HG03175 (cell line): Measurements from ENCODE around the gene GRIN2C.

Experiments
- ATAC-seq: cut with Tn5 transposase; IDR thresholded peaks from one replicate; pipeline ENCODE4 v1.9.1; 2021; ENCODE audit warnings: mild to moderate bottlenecking, moderate library complexity; ENCODE audit not compliant: unreplicated experiment

GRIN2C gene

DNA sequence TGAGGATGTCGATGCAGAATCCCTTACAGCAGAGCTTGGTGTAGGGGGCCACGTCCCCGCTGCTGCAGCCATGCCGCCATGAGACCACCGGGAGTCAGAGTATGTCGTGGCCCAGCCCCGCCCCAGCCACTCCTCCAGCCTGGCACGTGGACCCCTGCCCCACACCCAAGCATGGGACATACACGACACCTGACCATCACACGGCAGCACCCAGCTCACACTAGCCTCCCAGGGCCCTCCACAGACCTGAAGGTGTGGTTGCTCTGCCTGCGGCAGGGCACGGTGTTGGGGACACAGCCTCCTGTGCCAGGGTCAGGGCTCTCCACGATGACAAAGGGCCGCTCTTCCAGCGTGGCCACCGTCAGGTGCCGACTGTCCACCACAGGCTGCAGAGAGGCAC lies 9.4 kb downstream of the GRIN2C start:
- ATAC-seq, result no peak

DNA sequence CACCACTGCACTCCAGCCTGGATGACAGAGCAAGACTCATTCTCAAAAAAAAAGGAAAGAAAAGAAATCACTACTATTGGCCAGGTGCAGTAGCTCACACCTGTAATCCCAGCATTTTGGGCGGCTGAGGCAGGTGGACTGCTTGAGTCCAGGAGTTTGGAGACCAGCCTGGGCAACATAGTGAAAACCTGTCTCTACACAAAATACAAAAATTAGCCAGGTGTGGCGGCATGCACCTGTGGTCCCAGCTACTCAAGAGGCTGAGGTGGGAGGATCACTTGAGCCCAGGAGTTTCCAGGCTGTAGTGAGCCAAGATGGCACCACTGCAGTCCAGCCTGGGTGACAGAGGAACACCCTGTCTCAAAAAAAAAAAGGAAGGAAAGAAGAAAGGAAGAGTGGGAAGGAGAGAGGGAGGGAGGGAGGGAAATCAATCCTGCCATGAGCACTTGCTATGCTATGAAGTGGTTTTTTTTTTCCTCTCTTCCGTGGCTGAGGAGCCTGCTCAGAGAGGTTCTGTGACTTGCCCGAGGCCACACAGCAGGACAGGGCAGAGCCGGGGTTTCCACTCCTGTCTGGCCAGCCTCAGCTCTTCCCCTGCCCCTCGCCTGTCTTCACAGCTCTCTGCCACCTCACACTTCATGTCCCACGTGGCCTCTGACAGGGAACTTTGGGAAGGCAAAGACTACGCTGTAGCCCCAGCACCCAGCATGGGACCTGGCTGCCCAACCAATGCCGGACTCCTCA lies 10.9 kb downstream of the GRIN2C start:
- no peak for ATAC-seq

DNA sequence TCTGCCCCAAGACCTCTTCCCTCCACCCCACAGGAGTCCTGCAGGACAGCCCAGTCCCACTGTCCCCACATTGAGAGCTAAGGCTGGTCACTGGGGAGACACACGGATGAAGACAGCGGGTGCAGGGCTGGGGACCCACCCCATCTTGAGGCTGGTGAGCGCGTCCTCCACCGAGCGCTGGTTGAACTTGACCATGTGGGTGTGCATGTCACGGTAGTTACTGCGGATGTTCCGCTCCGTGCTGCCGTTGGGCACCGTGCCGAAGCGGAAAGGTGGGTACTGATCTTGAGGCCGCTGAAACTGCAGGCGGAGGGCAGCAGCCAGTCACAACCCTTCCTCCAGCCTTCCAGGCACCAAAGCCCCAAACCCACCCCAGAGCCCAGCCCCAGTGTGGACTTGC lies 13.1 kb downstream of the GRIN2C start:
- no peak for ATAC-seq

DNA sequence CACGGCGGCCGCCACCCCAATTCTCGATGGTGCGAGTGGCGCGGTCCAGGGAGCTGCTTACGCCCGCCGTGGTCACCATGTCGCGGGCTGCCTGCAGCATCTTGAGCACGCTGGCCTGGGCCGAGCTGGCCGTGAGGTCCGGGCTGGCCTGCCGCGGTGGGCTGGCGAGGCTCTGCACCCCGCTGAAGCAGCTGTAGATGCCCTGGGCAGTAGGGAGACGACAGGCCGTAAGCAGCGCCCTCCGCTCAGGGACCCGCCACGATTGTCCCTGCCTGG lies 16.4 kb downstream of the GRIN2C start:
- no peak for ATAC-seq

DNA sequence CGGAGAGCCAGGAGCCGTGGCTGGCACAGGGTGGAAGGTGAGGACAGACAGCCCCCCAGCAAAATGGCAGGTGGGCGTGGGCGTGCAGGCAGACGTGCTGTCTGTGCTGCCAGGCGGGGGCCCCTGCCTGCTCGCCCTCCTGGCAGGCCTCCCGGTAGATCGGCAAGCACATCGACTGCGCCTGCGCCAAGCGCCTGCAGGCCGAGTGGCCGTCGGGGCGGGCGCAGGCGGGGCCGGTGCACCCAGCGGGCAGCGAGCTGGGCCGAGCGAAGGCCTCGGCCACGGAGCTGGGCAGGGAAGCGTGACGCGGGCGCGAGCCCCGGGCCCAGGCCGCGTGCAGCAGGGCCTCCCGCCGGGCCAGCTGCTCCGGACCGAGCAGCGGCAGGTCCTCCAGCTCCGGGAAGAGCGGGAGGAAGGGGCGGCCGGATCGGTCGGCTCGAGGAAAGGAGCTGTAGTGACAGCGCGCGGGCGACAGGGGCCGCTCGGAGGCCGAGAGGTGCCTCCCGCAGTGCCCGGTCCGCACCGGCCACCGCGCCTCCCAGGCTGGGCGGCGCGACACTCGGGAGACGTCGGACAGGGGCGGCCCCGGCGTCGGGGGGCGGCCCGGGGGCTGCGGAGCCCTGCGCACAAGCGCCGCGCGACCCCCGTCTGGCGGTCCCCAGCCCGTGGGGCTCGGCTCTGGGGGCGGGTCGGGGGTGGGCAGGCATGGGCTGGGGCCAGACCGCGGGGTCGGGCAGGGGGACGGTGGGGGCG lies 16.9 kb downstream of the GRIN2C start:
- no peak for ATAC-seq

DNA sequence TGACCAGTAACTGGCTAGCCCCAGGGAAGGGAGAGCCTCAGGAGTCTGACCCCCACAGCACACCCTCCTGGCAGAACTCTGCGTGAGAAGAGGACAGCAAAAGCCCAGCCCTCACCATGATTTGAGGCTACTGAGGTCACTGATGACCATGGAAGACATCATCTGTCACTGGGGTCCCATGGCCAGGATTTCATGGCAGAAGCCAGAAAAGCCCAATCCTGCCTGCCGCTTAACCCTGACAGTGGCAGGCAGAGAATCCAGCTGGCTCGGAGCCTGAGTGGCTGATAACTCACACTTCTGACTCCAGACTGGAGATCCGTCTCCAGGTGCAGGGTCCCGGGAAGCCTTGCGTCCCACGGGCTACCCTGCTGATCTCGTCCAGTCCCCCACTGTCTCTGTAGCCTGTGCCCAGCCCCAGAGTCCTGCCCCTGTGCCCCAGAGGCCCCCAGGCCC lies 17.5 kb downstream of the GRIN2C start:
- ATAC-seq, result no peak

DNA sequence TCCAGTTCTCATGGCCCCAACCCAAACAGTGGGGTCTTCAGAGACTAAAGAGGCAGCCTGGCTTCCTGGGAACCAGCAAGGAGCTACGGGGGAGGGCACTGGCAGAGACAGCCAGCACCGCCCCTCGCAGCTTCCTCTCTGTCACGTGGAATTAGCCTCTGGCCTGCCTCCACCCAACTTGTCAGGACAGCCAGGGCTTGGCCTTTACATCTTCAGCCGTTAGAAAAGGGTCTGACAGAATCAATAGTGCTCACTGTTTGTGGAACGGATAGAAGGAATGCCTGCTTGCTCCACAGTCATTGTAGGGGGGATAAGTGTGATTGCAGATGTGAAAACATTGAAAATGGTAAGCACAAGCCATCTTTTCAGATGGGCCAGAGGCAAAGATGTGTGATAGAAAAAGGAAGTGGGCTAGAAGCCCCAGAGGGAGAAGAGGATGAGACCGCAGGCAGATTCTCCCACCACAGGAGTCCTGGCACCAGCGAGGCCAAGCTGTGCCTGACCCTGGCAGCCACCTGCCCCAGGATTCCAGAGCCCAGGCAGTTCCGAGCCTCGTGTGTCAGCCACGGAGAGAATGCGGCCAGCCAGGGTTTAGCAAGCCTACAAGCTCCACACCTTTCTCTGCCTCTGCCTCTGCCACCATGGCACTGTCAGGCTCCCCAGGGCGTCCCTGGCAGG lies 18.6 kb downstream of the GRIN2C start:
- ATAC-seq, result no peak

DNA sequence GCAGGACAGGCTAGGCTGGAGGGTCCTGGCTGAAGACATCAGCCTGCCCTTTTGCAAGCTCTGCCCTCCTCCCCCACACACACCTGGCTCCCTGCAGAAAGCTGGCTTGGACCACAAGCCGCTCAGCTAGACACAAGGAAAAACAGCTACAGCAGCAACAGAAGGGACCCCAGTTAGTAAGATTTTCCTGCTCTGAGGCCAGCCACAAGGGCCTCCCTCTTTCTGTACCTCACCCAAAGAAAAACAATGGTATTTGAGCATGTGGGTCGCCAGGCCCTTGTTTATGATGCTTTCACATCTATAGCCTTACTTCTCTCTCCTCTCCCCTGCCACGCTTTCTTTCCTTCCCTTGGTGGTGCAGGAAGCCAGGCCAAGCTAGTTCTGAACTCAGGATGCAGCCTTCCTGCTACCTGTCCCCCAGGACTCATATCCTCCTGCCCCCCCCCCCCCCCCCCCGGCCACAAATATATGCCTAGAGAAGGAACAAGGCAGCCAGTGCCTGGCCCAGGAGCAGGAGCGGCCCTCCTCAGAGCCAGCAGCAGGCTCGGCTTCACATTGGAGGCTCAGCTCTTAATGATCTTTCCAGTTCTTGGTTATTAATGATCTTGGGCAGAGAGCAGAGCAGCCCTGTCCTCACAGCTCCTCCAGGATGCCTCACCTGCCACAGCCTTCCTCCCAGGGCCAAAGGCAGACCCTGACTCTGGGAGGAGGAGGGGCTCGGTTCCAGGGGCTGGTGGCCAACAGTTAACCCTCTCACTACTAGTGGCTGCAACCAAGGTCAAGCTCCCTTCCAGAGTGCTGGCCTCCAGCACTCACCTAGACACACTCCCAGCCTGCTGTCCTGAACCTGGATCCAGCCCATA lies 19.5 kb downstream of the GRIN2C start:
- ATAC-seq, result no peak

DNA sequence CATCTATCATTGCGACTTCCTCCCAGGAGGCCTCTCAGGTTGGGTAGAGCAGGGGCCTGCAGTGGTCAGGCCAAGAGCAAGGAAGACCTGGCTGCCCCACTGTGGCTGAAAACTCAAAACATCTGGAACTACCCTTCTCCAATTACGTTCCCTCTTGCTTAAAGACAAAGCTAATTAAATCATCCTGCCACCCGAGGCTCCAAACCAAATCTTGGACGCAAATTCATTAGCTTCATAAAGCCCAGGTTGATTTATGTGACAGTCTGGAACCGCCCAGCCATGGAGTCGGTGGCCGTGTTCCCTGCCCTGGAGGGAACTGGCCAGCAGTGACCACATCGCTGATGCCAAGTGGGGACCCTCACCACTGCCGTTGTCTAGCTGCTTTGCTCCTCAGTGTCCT lies 21.4 kb downstream of the GRIN2C start:
- no peak for ATAC-seq

DNA sequence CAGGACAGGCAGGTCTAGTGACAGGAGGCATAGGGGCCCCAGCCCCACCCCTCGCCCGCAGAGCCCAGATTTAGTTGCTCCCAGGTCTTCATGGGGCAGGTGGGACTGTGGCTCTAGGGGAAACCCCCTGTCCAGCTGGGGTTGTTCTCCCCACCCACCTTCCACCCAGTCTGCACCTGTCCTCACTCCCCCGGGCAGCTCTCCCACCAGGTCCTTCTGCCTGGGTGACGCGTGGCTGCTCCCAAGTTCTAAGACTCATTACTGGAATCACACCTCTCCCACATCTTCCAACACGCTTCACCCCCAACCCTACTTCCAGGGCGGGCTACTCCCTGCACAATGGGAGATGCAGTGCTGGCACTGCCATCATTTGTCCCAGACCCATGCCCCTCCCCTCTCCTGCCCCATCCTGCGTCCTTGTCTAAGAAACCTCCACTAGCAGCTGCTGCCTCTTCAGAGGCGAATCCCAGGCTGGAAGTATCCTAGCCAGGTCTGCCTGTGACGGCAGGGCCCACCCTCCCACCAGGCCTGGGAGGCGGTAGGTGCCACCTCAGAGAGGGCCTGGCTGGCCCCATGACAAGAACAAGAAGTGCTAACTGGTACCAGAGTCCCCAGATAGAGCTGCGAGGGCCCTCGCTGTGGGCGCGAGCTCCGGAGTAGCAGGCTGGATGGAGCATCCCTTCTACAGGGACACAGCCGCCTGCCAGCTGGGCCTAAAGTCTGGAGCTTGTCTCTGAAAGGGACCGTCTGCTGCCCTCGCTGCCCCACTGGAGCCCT lies 22.8 kb downstream of the GRIN2C start:
- no peak for ATAC-seq

DNA sequence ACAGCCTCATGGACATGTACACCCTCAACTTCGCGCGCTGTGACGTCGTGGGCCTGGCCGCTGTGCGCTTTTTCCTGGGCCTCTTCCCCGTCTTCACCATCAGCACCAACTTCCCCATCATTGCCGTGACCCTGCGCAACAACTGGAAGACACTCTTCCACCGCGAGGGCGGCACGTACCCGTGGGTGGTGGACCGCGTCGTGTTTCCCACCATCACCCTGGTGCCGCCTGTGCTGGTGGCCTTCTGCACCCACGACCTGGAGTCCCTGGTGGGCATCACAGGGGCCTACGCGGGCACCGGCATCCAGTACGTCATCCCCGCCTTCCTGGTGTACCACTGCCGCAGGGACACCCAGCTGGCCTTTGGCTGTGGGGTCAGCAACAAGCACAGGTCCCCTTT lies 23.5 kb downstream of the GRIN2C start:
- no peak for ATAC-seq

DNA sequence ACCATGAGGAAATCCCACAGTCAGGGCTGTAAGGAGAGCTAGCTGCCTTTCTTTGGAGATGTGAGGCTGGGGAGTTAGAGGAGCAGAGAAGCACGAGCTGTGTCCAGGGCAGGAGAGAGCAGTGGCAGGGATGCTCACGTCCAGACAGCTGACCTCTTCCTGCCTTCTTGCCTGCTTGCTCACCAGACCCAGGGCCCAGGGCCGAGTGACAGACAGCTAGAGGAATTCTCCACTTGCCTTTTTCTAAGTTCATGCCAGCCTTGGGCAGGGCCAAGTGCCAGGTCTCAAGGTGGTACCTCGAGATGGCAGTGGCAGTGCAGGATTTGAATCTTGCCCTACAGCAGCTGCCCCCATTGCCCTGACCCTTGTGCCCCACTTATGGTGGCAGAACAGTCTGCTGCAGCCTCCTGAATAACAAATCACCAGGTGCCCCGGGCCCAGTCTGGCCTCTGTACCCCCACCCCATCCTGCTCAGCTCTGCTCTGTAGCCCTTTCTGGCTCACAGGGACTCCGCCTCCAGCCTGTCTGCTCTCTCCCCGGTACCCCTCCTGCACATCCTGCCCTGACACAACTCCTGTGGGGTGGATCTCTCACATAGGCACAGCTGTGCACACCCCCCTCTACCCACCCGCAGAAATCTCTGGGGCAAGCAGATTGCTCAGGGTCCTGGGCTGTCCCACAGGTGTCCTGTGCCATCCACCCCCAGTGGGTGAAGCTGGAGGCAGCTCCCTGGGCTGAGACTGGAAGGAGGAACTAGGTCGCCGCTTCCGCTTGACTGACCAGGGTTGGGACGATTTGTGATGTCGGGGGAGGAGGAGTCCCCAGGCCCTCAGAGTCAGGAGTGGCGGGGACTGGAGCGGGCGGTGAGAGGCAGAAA lies 25.9 kb downstream of the GRIN2C start:
- ATAC-seq, result no peak

DNA sequence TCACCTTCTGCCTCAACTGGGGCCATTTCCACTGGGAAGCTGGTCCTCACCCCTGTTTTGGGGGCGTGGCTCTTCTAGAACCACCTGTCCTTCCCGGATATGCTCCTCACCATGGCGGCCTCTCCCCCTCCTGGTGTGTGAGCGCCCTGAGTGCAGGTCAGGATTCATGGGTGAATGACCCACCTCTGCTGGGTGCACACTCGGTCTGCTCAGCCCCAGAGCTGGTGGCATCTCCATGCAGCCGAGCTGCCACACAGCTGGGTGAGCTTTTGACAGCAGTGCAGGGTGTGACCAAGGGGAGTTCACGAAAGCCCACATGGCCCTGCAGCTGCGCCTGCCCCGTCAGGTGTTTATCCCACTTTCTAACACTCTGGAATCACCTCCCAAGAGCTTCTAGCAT lies 27.3 kb downstream of the GRIN2C start:
- ATAC-seq, result no peak

DNA sequence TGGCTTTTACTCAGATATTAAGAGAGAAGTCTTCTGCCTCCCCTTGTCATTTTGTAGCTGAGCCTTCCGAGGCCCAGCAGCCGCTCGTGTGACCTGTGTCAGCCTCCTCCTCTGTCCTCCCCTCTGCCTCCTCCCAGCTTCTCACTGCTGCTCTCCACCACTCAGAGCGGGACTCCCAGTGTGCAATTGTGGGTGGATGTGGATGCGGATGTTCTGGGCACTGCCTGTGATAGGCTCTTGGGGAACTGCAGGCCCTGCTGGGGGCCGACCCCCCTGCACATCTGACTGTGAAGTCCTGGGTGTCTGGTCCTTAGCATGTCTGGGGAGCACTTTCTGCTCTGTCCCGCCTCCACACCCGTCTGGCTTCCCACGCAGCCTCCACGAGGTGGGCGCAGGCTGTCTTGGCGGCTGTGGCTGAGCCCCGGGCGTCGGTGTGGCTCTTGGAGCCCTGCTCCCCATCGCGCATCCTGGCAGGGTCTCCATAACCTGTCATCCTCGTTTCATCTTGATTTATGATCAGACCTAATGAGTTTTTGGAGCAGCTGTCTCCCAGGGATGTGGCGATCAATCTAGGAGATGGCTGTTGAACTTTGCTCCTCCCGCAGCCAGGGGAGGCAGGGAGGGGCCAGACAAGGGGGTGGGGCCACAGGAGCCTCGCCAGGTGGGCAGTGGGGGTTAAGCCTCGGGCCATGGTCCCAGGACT lies 28.1 kb downstream of the GRIN2C start:
- no peak for ATAC-seq

DNA sequence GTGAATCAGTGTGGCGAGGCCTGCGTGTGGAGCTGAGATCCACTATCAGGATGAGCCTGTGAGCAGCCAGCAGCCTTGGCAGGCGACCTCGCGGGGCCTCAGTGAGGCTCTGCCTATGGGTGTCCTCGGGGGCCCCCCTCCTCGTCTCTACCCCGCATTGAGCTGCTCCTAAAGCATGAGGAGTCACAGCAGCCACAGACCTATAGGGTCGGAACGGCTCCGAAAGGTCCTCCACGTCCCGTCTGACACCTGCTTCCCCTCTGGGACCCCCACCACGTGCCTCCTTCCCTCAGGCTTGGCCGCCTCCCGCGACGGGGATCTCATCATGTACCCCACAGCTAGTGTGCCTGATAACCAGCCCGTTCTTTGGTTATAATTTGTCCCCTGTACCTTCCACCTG lies 28.8 kb downstream of the GRIN2C start:
- ATAC-seq, result no peak

DNA sequence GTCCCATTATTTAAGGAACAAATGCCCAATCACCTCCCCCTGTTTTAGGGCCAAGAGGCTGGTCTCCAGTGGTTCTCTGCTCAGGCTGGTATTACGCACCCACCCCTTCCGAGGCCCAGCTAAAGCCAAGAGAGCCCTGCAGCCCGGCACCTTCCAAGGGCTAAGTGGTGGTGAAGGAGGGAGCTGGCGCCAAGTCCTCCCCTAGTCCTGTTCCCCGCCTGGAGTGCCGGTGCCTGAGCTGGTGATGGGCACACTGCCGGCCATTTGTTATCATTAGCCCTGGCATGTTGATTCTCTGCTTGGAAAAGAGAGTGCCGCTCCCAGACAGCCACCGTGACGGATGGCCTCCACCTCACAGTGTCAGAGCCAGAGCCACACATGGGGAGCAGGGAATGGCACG lies 31.9 kb downstream of the GRIN2C start:
- ATAC-seq, result no peak

DNA sequence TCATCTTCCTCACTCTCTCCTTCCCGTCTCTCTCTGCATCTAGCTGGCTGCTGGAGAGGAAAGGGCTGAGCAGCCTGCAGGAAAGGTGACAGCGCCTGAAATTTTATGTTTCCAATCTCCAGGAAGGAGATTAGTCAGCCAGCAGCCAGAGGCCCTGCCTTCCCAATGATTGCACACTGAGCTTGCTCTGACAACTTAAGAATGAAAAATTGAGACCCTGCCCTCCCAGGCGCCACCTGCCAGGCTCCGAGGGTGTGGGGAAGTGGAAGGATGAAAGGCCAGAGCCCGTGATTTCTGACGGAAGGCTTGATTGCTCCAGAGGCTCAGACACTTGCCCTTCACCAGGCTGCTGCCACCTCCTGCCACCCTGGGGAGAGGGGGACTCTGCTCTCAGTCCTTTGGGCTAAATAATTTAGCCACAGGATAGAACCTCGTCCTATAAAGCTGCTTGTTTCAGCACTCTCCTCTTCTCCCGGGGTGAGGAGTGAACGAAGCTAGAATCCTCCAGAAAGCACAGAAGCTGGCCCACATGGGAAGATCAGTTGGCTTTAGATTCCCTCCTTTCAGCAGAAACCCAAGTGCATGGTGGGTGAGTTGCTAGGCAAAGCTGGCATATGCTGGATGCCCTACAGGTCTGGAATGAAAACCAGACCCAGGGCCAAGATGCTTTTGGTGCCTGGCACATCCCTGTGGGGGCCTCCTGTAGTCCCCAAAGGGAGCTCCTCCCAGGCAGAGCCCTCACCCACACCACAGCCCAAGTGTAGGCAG lies 33.5 kb downstream of the GRIN2C start:
- no peak for ATAC-seq

DNA sequence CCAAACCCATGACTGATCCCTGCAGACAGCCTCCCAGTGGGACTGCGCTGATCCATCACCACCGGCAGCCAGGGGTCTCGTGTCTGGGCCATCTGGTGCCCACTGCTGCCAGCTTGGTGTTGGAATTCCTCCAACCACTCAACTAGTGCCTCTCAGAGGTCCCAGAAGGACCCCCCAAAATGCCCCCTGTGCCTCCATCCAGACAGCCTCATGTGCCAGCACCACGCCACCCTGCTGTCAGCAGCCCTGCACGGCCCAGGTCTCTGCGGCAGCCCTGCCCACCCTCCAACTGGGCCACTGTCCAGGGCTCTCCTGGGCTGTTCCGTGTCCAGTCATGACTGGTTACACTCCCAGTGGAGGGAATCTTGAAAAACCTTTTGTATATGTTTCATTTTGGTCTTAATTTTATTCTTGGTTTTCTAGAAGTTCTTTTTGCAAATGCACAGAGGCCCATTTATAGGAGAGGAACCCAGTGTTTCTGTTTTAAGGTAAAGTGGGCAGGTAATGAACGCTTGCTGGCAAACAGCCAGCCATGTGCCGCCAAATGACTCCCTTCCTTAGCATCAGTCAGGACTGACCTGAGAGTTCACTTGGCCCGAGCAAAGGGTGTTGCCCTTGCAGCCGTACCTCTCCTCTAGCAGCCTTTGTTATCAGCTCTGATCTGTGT lies 34.6 kb downstream of the GRIN2C start:
- ATAC-seq, result no peak
